ENCODE results near the gene TSHZ1. TPM values are rescaled to one million over a fixed set of nuclear protein-coding genes. Genes with fewer than 3 reads are reported as not detected.

The TSHZ1 gene
- total and polyA plus RNA-seq, 9 donors, result 27.9 to 109 (median 65.6) TPM

GRCh38 chr18:75201282-75202270 lies 9.0 kb upstream of the TSHZ1 start:
- TF ChIP-seq POLR2A (IDR thresholded peaks at IDR 0.05), result no peak
- TF ChIP-seq, protein P1, sequence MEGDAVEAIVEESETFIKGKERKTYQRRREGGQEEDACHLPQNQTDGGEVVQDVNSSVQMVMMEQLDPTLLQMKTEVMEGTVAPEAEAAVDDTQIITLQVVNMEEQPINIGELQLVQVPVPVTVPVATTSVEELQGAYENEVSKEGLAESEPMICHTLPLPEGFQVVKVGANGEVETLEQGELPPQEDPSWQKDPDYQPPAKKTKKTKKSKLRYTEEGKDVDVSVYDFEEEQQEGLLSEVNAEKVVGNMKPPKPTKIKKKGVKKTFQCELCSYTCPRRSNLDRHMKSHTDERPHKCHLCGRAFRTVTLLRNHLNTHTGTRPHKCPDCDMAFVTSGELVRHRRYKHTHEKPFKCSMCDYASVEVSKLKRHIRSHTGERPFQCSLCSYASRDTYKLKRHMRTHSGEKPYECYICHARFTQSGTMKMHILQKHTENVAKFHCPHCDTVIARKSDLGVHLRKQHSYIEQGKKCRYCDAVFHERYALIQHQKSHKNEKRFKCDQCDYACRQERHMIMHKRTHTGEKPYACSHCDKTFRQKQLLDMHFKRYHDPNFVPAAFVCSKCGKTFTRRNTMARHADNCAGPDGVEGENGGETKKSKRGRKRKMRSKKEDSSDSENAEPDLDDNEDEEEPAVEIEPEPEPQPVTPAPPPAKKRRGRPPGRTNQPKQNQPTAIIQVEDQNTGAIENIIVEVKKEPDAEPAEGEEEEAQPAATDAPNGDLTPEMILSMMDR (IDR thresholded peaks at IDR 0.05), result no peak
- no peak for TF ChIP-seq EP300 (IDR thresholded peaks at IDR 0.05)
- 91 to 92% (median 92%) methylated on average over 18 of the region's 18 CpGs for WGBS, 3 donors
- intact Hi-C loops (cut with DNase I), result loop anchor here in 1 of 4 donors (5.0 to 10.0 kb wide), 3 partner anchors 273 to 1146 kb away; no protein-coding TSS in a partner anchor
- no peak overlapping the region for H3K4me3 ChIP-seq
- H3K36me3 ChIP-seq, result no peaks in the 10 kb centered on the region
- no peaks in the 10 kb centered on the region for H3K27me3 ChIP-seq
- H3K4me1 ChIP-seq (ENCODE audit: insufficient read depth), result peaks cover under 1% of the 10 kb centered on the region
- no peaks in the 10 kb centered on the region for H3K9me3 ChIP-seq
- DNase-seq, result no peak
- H3K27ac ChIP-seq, result no peak overlapping the region

- peak overlapping the region in 1 of 2 donors; percentile 99 for H3K27ac ChIP-seq
- no peak for DNase-seq
- no peaks in the 10 kb centered on the region for H3K27me3 ChIP-seq
- no peaks in the 10 kb centered on the region for H3K36me3 ChIP-seq
- no peak overlapping the region for H3K4me3 ChIP-seq
- H3K9me3 ChIP-seq, result no peaks in the 10 kb centered on the region
- peaks cover 4% of the 10 kb centered on the region for H3K4me1 ChIP-seq (ENCODE audit: insufficient read depth)
- intact Hi-C loops (cut with DNase I), result loop anchor here in 1 of 4 donors (5.0 to 10.0 kb wide), 3 partner anchors 272 to 1144 kb away; no protein-coding TSS in a partner anchor
- TF ChIP-seq POLR2A (IDR thresholded peaks at IDR 0.05) (no peak), EP300 (IDR thresholded peaks at IDR 0.05) (no peak)
- TF ChIP-seq, protein P1 (IDR thresholded peaks at IDR 0.05), result no peak
- 44 to 51% (median 44%) methylated on average over 6 of the region's 6 CpGs for WGBS, 3 donors
Observed at GRCh38 chr18:75202696-75203365, 7.8 kb upstream of the TSHZ1 start.

GRCh38 chr18:75203416-75204268 lies 7.0 kb upstream of the TSHZ1 start:
- H3K4me3 ChIP-seq, result peak overlapping the region; percentile 40
- H3K9me3 ChIP-seq, result no peaks in the 10 kb centered on the region
- H3K27me3 ChIP-seq, result no peaks in the 10 kb centered on the region
- H3K36me3 ChIP-seq, result no peaks in the 10 kb centered on the region
- 13 to 32% (median 13%) methylated on average over 24 of the region's 24 CpGs for WGBS, 3 donors
- DNase-seq, result peak in 4 of 5 donors; percentile 41 to 70 (median 68)
- peak overlapping the region; percentile 60 to 99 for H3K27ac ChIP-seq
- peaks cover 4% of the 10 kb centered on the region for H3K4me1 ChIP-seq (ENCODE audit: insufficient read depth)
- intact Hi-C loops (cut with DNase I), result loop anchor here in 1 of 4 donors (5.0 to 10.0 kb wide), 3 partner anchors 271 to 1144 kb away; no protein-coding TSS in a partner anchor
- TF ChIP-seq, protein P1 (IDR thresholded peaks at IDR 0.05), result no peak
- TF ChIP-seq EP300 (IDR thresholded peaks at IDR 0.05) (no peak), POLR2A (IDR thresholded peaks at IDR 0.05) (no peak)
